HG02610 (cell line): ENCODE data around the gene STK35.

Experiments used
- ATAC-seq: cut with Tn5 transposase; IDR thresholded peaks from one replicate; pipeline ENCODE4 v1.9.1; 2021; ENCODE audit warnings: mild to moderate bottlenecking, moderate library complexity; ENCODE audit not compliant: unreplicated experiment

The STK35 gene

GRCh38 chr20:2101057-2101864 is at the start of gene STK35:
STK35 (plus strand) TSS chr20:2101827; CDS start chr20:2101882, 55 bp downstream.
- ATAC-seq = peak; percentile 47

- ATAC-seq = no peak
Measured at GRCh38 chr20:2051946-2052345, 49.7 kb upstream of the STK35 start.

DNA sequence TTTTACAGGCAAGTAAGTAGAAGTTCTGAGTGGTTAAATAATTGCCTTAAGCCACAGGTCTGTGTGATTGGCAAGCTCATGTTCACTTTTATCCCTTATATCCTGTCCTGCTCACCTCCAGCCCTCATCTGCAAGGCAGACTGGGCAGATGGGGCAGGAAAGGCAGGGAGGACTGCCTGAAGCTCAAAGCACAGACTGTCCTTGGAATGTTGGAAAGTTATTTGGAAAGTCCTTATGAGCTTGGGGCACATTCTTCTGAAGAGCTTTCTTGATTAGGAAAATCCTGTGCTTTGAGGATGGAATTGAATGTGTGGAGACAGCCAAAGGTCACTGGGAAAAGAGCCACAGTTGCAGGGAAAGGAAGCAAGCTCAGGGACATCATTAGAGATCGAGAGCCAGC is 48.9 kb upstream of the STK35 start:
- ATAC-seq = no peak

GRCh38 chr20:2053615-2054014 is 48.0 kb upstream of the STK35 start:
- ATAC-seq = no peak

GRCh38 chr20:2054911-2055310 is 46.7 kb upstream of the STK35 start:
- ATAC-seq = no peak

GRCh38 chr20:2059411-2059810 is 42.2 kb upstream of the STK35 start:
- ATAC-seq = no peak

DNA sequence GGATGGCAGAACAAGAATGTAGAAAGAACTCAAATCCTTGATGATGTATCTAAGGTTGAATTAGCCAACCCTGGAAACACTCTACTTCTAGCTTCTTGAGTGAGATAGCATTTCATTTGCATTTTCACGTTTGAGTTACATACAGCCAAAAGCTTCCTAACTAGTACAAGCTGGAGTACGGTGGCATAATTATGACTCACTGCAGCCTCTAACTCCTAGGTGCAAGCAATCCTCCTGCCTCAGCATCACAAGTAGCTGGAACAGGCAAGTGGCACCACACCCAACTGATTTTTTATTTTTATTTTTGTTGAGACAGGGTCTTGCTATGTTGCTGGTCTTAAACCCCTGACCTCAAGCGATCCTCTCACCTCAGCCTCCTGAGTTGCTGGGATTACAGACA is 36.5 kb upstream of the STK35 start:
- no peak for ATAC-seq

DNA sequence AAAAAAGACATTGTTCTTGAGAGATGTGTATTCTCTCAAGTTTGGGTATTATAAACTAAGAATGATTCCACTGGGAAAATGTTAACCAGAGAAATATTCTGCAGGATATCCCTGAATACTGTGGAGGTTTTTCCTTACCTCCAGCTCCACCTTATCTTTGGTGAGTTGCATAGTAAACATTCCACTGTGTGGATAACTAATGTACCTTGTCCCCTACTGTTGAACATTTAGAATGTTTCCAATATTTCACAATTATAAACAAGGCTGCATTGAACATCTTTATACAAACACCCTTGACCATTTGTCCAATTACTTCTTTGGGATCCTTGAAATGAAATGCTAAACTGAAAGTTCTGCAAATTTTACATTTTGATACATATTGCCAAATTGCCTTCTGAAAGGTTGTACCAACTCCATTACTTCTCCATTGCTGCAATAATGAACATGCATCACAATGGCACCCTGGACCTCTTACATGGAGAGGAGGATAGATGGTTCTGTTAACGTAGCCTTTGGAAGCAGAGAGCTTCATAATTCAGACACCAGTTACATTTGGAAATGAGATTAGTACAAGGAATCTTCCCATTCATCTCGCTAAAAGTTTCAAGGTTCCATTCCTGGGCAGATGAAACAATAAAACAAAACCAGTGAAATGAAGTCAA is 35.0 kb upstream of the STK35 start:
- ATAC-seq = no peak

GRCh38 chr20:2080532-2081224 is 20.9 kb upstream of the STK35 start:
- ATAC-seq = no peak

DNA sequence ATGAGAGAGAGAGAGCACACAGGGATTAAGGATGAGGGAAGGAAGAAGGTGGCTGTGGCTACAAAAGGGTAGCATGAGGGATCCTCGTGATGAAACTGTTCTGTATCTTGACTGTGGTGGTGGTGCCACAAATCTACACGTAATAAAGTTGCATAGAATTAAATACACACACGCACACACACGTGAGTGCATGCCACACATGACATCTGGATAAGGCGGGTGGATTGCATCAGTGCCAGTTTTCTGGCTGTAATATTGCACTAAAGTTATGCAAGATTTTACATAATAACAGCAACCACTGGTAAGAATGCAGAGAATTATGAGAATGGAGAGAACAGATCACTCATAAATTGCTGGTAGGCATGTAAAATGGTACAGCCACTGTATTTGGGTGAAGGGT is 16.9 kb upstream of the STK35 start:
- no peak for ATAC-seq

GRCh38 chr20:2086177-2086979 is 15.2 kb upstream of the STK35 start:
- no peak for ATAC-seq

GRCh38 chr20:2086980-2087377 is 14.6 kb upstream of the STK35 start:
- no peak for ATAC-seq

DNA sequence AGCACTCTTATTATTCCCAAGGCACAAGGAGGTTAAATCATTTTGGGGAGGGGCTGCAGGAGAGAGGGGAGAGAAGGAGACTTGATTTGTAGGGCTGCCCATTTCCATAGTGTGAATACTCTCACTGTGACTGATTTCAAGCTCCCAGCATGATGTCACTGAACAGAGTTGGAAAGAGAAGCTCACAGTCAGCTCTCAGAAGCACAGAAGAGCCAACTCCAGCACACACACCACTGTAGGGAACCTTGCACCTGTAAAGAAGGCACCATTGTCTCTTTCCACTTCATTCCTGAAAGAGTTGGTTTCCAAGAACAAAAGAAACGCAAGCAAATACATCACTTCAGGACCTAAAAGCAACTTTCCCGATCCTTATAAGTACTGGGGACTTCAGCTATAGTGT is 12.7 kb upstream of the STK35 start:
- ATAC-seq = no peak

DNA sequence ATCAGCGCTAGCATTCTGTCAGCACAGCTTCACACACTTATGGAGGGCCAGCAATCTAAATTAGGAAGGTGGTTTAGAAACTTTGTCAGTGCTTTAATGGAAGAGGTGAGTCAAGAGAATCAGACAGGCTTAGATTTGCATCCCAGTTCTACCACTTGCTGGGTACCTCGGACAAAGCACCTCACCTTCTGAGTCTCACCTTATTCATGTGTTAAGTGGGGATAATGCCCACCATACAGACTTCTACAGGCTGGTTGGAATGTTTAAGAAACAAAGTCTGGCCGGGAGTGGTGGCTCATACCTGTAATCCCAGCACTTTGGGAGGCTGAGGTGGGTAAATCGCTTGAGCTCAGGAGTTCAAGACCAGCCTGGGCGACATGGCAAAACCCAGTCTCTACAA is 12.2 kb upstream of the STK35 start:
- ATAC-seq = no peak

DNA sequence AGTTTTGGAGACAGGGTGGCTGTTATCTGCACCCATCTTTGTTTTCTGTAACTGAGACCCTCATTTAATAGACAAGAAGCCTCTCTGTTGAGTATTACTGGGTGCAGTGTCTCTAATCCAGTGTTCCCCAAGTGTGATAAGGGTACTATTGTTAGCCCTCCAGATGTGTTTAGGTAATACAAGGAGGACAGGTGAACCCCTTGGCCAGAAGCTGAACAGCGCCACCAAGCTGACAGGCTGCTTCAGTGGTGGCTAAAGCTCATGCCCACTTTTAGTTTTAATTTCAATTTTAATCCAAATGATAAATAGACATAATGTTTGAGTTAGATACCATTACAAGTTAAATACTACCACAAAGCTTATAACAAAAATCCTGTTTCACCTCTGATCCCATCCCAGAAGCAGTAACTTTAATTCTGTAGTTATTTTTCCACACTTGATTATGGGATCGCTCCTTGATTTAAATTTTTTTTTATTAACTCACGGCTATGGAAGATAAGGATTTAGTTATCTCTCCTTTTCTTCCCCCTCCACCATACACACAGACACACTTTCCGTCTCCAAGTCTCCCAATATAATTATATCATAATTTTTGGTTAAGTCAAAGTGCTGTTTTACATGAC is 8.4 kb upstream of the STK35 start:
- ATAC-seq = no peak

- ATAC-seq = no peak
Measured at GRCh38 chr20:2093883-2094282, 7.7 kb upstream of the STK35 start.

DNA sequence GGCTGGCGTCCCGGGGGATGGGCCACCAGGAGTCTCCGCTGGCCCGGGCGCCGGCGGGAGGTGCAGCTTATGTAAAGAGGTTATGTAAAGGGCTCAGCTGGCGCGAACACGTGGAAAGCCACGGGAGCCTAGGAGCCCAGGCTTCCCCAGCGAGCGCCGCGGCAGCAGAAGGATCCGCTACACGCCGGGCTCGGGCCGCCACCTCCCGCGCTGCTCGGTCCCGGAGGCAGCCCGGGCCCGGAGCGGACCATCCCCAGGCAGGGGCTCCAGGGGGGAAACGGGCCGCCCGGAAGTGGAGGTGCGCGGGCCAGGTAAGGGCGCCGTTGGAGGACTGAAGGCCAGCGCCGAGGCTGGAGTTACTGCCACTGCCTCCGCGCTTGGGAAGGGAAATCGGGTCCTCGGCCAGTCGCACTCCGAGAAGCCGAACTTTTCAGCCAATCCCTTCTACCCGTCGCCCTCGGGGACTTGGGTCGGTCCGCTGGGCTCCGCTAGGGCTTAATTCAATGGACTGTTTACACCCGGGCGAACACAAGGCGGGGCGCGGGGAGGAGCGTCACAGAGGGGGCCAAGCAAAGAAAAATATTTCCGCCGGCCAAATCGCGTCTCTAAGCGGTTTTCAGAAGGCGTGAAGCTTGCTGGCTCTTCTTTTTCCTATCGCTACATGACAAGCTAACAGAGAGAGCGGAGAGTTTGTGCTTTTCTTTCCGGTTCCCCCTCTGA is 398 bp downstream of the STK35 start:
- peak; percentile 69 for ATAC-seq

GRCh38 chr20:2102585-2103460 is 1.2 kb downstream of the STK35 start:
- ATAC-seq = peak; percentile 61
